Muscle layer of duodenum (tissue), 2 donors: Measurements from ENCODE around the gene GBP7.
A peak's percentile ranks its signal among the peaks of the same experiment; 100 is the strongest.
"Not testable (repeated sequence)": the region's sequence is repeated elsewhere in the genome, so short reads cannot be mapped to it uniquely, and the experiment has no call there.

Experiments
- H3K27ac ChIP-seq: one replicate; pipeline ENCODE4 v1.7.0; 2013; ENCODE audit warnings: mild to moderate bottlenecking, low read length
- H3K27me3 ChIP-seq: one replicate; pipeline ENCODE4 v1.7.0; 2013; ENCODE audit warnings: low read depth, mild to moderate bottlenecking, control low read depth, low read length
- H3K36me3 ChIP-seq, 2 donors: one replicate each; pipeline ENCODE4 v1.7.0; 2013; ENCODE audit warnings: low read length in 2 of 2, control low read depth in 1 of 2, mild to moderate bottlenecking in 1 of 2; ENCODE audit not compliant: insufficient read depth in 2 of 2, control insufficient read depth in 1 of 2
- H3K4me1 ChIP-seq, 2 donors: one replicate each; pipeline ENCODE4 v1.7.0; 2013; ENCODE audit warnings: low read length in 2 of 2, mild to moderate bottlenecking in 2 of 2, control low read depth in 1 of 2, moderate library complexity in 1 of 2; ENCODE audit not compliant: insufficient read depth in 2 of 2, control insufficient read depth in 1 of 2
- H3K4me3 ChIP-seq, 2 donors: one replicate each; pipeline ENCODE4 v1.7.0; 2013; ENCODE audit warnings: low read length in 2 of 2, low read depth in 1 of 2, mild to moderate bottlenecking in 1 of 2
- H3K9me3 ChIP-seq, 2 donors: one replicate each; pipeline ENCODE4 v1.7.0; 2013; ENCODE audit warnings: low read length in 2 of 2, control low read depth in 1 of 2, mild to moderate bottlenecking in 1 of 2; ENCODE audit not compliant: control insufficient read depth in 1 of 2
- donor health status: healthy.

GBP7 gene

GRCh38 chr1:89142160-89142559 lies 33.6 kb downstream of the GBP7 start:
- Histone ChIP-seq H3K36me3 (no peaks in the 10 kb centered on the region), H3K9me3 (no peaks in the 10 kb centered on the region), H3K4me1 (no peaks in the 10 kb centered on the region), H3K4me3 (no peak overlapping the region), H3K27ac (no peak overlapping the region), H3K27me3 (no peaks in the 10 kb centered on the region)

- Histone ChIP-seq H3K9me3 (no peaks in the 10 kb centered on the region), H3K4me3 (no peak overlapping the region), H3K4me1 (peaks cover 4 to 10% of the 10 kb centered on the region in 2 donors), H3K36me3 (no peaks in the 10 kb centered on the region), H3K27ac (no peak overlapping the region), H3K27me3 (no peaks in the 10 kb centered on the region)
Observed at GRCh38 chr1:89133747-89134146, 42.1 kb downstream of the GBP7 start.

- no peak overlapping the region for H3K27ac ChIP-seq
- no peaks in the 10 kb centered on the region for H3K27me3 ChIP-seq
- no peak overlapping the region for H3K4me3 ChIP-seq
- peaks cover 4 to 10% of the 10 kb centered on the region in 2 donors for H3K4me1 ChIP-seq
- no peaks in the 10 kb centered on the region for H3K36me3 ChIP-seq
- no peaks in the 10 kb centered on the region for H3K9me3 ChIP-seq
Observed at GRCh38 chr1:89130716-89131115, 45.1 kb downstream of the GBP7 start.

- Histone ChIP-seq H3K36me3 (no peaks in the 10 kb centered on the region), H3K27me3 (no peaks in the 10 kb centered on the region), H3K9me3 (no peaks in the 10 kb centered on the region), H3K4me1 (peaks cover 4 to 10% of the 10 kb centered on the region in 2 donors), H3K27ac (peak overlapping the region; percentile 94), H3K4me3 (peak overlapping the region in 1 of 2 donors; percentile 51)
Observed at GRCh38 chr1:89129911-89130310, 45.9 kb downstream of the GBP7 start.

- H3K9me3 ChIP-seq, H3K27me3 ChIP-seq, H3K27ac ChIP-seq, H3K36me3 ChIP-seq, H3K4me1 ChIP-seq: not testable (repeated sequence)
- peak overlapping the region in 1 of 2 donors; percentile 51 for H3K4me3 ChIP-seq
Observed at GRCh38 chr1:89128003-89128458, 47.8 kb downstream of the GBP7 start.

GRCh38 chr1:89126602-89127565 lies 48.9 kb downstream of the GBP7 start:
- Histone ChIP-seq H3K27ac (peak overlapping the region; percentile 97), H3K4me3 (peak overlapping the region; percentile 76 to 86), H3K4me1 (peaks cover 10 to 16% of the 10 kb centered on the region in 2 donors)
- not testable (repeated sequence) for H3K9me3 ChIP-seq, H3K27me3 ChIP-seq, H3K36me3 ChIP-seq

- Histone ChIP-seq H3K27ac (peak within 1 kb of the TSS; percentile 97), H3K36me3 (peaks cover 3 to 4% of the 10 kb centered on the region in 2 donors), H3K27me3 (no peaks in the 10 kb centered on the region), H3K4me3 (peak within 1 kb of the TSS; percentile 76 to 86), H3K9me3 (no peaks in the 10 kb centered on the region), H3K4me1 (peaks cover 10 to 16% of the 10 kb centered on the region in 2 donors)
Observed at GRCh38 chr1:89125913-89126580, 49.8 kb downstream of the GBP7 start, which contains the start of gene GBP2. Gene GBP2 (minus strand): TSS chr1:89126114. CDS start chr1:89121966, 4,148 bp downstream.

GRCh38 chr1:89125240-89125912 lies 50.4 kb downstream of the GBP7 start:
- H3K36me3 ChIP-seq: peaks cover 3 to 4% of the 10 kb centered on the region in 2 donors
- no peaks in the 10 kb centered on the region for H3K27me3 ChIP-seq
- no peaks in the 10 kb centered on the region for H3K9me3 ChIP-seq
- H3K27ac ChIP-seq: peak overlapping the region; percentile 97
- peak overlapping the region; percentile 76 to 86 for H3K4me3 ChIP-seq
- peaks cover 10 to 15% of the 10 kb centered on the region in 2 donors for H3K4me1 ChIP-seq

- Histone ChIP-seq H3K27ac (no peak overlapping the region), H3K36me3 (peaks cover 37 to 40% of the 10 kb centered on the region in 2 donors), H3K4me3 (no peak overlapping the region), H3K9me3 (no peaks in the 10 kb centered on the region), H3K4me1 (peaks cover 0 to 11% of the 10 kb centered on the region in 2 donors), H3K27me3 (no peaks in the 10 kb centered on the region)
Observed at GRCh38 chr1:89121641-89122040, 54.2 kb downstream of the GBP7 start.

GRCh38 chr1:89114662-89115061 lies 61.1 kb downstream of the GBP7 start:
- H3K27me3 ChIP-seq: no peaks in the 10 kb centered on the region
- H3K9me3 ChIP-seq: no peaks in the 10 kb centered on the region
- no peak overlapping the region for H3K27ac ChIP-seq
- H3K4me3 ChIP-seq: no peak overlapping the region
- peaks cover 0 to 11% of the 10 kb centered on the region in 2 donors for H3K4me1 ChIP-seq
- peaks cover 57 to 75% of the 10 kb centered on the region in 2 donors for H3K36me3 ChIP-seq
